HepG2 (cell line): ENCODE results near the gene REM2. TPM values are rescaled to one million over a fixed set of nuclear protein-coding genes. Genes with fewer than 3 reads are reported as not detected.
A peak's percentile ranks its signal among the peaks of the same experiment; 100 is the strongest.

ENCODE experiments used
- AGO2 ChIP-seq: fragments of 200-400 bp; formaldehyde crosslinking; optimal IDR thresholded peaks from 2 replicates; pipeline ENCODE3; 2017; ENCODE audit warnings: mild to moderate bottlenecking, low read depth, low read length, moderate library complexity
- FOXA3 ChIP-seq: IDR thresholded peaks from 2 replicates; pipeline ENCODE4 v1.6.1; 2016; ENCODE audit warnings: missing genetic modification reagents, missing compliant biosample characterization
- GLI4 ChIP-seq: sonication (generic); formaldehyde crosslinking; IDR thresholded peaks from 2 replicates; pipeline ENCODE4 v1.5.1; 2020; ENCODE audit warnings: missing genetic modification reagents, mild to moderate bottlenecking, moderate library complexity, borderline replicate concordance
- HDAC1 ChIP-seq: sonication (generic); formaldehyde crosslinking; IDR thresholded peaks from 2 replicates; pipeline ENCODE4 v1.5.1; 2020; ENCODE audit warnings: mild to moderate bottlenecking, missing genetic modification reagents
- HOXD1 ChIP-seq: sonication (generic); formaldehyde crosslinking; IDR thresholded peaks from 2 replicates; pipeline ENCODE4 v1.5.0; 2020; ENCODE audit warnings: missing genetic modification reagents
- KDM4B ChIP-seq: sonication (generic); formaldehyde crosslinking; IDR thresholded peaks from 2 replicates; pipeline ENCODE4 v1.4.0; 2020; ENCODE audit warnings: missing genetic modification reagents
- MAF1 ChIP-seq: sonication (generic); formaldehyde crosslinking; IDR thresholded peaks from 2 replicates; pipeline ENCODE4 v1.5.0; 2020; ENCODE audit warnings: missing genetic modification reagents, borderline replicate concordance
- NCOA1 ChIP-seq: sonication (generic); formaldehyde crosslinking; IDR thresholded peaks from 2 replicates; pipeline ENCODE4 v1.9.0; 2021; ENCODE audit warnings: missing genetic modification reagents
- NCOA2 ChIP-seq: sonication (generic); formaldehyde crosslinking; IDR thresholded peaks from 2 replicates; pipeline ENCODE4 v1.8.0; 2022; ENCODE audit warnings: inconsistent platforms
- PAWR ChIP-seq: sonication (generic); formaldehyde crosslinking; IDR thresholded peaks from 2 replicates; pipeline ENCODE4 v1.4.0; 2020; ENCODE audit warnings: missing genetic modification reagents, mild to moderate bottlenecking, borderline replicate concordance
- RFX1 ChIP-seq: fragments of 450-650 bp; IDR thresholded peaks from 2 replicates; pipeline ENCODE4 v1.6.1; 2017
- SYNCRIP ChIP-seq: fragments of 200-400 bp; formaldehyde crosslinking; IDR thresholded peaks from 2 replicates; pipeline ENCODE4 v1.6.1; 2018; ENCODE audit warnings: mild to moderate bottlenecking, low read depth, low read length; ENCODE audit not compliant: insufficient read depth
- ZFP37 ChIP-seq: sonication (generic); formaldehyde crosslinking; IDR thresholded peaks from 2 replicates; pipeline ENCODE4 v1.4.0; 2020; ENCODE audit warnings: missing genetic modification reagents, borderline replicate concordance
- ZNF44 ChIP-seq: sonication (generic); formaldehyde crosslinking; IDR thresholded peaks from 2 replicates; pipeline ENCODE4 v1.5.1; 2020; ENCODE audit warnings: mild to moderate bottlenecking, missing genetic modification reagents
- ZNF512 ChIP-seq: sonication (generic); formaldehyde crosslinking; IDR thresholded peaks from 2 replicates; pipeline ENCODE4 v1.4.0; 2020; ENCODE audit warnings: mild to moderate bottlenecking, missing genetic modification reagents
- ZNF724P ChIP-seq: sonication (generic); formaldehyde crosslinking; IDR thresholded peaks from 2 replicates; pipeline ENCODE4 v1.8.0; 2022; ENCODE audit warnings: missing genetic modification reagents, borderline replicate concordance
- polyA plus RNA-seq, 8 experiments: library from polyadenylated mRNA; depleted of rRNA in 3 of 8; stranded (reverse) in 7 of 8; unstranded in 1 of 8; fragments of >200 nt; fragmentation: Illumina TruSeq in 4 of 8; extraction: Trizol in 4 of 8; gene quantifications; 2 replicates each; pipeline versions ENCODE4 v1.2.1 to v1.2.3, GENCODE V29; 2011 to 2016; ENCODE audit warnings: low read depth in 4 of 8, missing spikeins in 1 of 8, mixed read lengths in 1 of 8; ENCODE audit not compliant: insufficient read depth in 1 of 8
- total RNA-seq, 5 experiments: library from RNA; depleted of rRNA; stranded (reverse); fragments of >200 nt; fragmentation: Illumina TruSeq; extraction: Trizol; gene quantifications; 2 replicates each; pipeline ENCODE4 v1.2.3, GENCODE V29; 2016; ENCODE audit warnings: low read depth in 1 of 5
- TF ChIP-seq, protein P1 (sequence below): sonication (generic); formaldehyde crosslinking; IDR thresholded peaks from 2 replicates; pipeline ENCODE4 v1.5.0; 2020; ENCODE audit warnings: missing genetic modification reagents, mild to moderate bottlenecking, borderline replicate concordance
- TF ChIP-seq, protein P2 (sequence below): sonication (generic); formaldehyde crosslinking; IDR thresholded peaks from 2 replicates; pipeline ENCODE4 v1.5.1; 2020; ENCODE audit warnings: mild to moderate bottlenecking, missing genetic modification reagents, moderate library complexity
- TF ChIP-seq, protein P3 (sequence below): sonication (generic); formaldehyde crosslinking; conservative IDR thresholded peaks from 2 replicates; pipeline ENCODE4 v1.8.0; 2022; ENCODE audit warnings: low read depth, missing genetic modification reagents

The REM2 gene
- total and polyA plus RNA-seq, 2 of the 13 experiments (the other 11 are each of a cell fraction or from before 2014, with no cell fraction given), result 0.20 TPM; not detected in 1

DNA sequence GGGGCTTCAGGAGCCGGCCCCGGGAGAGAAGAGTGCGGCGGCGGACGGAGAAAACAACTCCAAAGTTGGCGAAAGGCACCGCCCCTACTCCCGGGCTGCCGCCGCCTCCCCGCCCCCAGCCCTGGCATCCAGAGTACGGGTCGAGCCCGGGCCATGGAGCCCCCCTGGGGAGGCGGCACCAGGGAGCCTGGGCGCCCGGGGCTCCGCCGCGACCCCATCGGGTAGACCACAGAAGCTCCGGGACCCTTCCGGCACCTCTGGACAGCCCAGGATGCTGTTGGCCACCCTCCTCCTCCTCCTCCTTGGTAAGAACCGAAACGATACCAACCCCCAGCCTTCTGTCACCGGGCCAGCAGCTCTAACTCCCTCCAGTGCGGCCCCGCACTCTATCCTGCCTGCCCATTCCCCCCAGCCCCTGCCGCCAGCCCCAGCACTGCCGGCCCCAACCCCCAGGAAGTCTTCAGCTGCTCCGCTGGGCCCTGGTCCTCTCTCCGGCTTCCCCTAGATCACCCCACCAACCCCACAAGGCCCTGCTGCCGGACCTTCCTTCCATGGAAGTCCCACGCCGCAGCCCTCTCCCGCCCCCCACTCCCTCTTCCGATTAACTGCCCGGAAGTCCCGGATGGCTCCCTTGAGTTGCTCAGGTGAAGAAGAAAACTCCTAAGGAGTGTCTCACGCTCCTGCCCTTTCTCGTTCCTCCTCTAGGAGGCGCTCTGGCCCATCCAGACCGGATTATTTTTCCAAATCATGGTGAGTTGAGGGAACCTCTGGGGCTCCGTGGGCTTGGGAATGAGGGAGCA lies 10.8 kb upstream of the REM2 start (continued):
- TF ChIP-seq FOXA3 (no peak), ZNF44 (CRISPR knock-in tag) (no peak), AGO2 (peak; percentile 69), PAWR (0 out of 2 replicates have a peak, but pooled peaks have one; percentile 14), NCOA2 (no peak; the same call in 1 of the 2 replicates), NCOA1 (CRISPR knock-in tag) (no peak), ZNF724P (CRISPR knock-in tag) (0 out of 2 replicates have a peak, but pooled peaks have one; percentile 82), SYNCRIP (no peak), HDAC1 (CRISPR knock-in tag) (no peak; the same call in 1 of the 2 replicates), MAF1 (CRISPR knock-in tag) (no peak), ZFP37 (no peak), ZNF512 (CRISPR knock-in tag) (no peak), GLI4 (CRISPR knock-in tag) (peak; percentile 30; the same call in 1 of the 2 replicates), HOXD1 (CRISPR knock-in tag) (0 out of 2 replicates have a peak, but pooled peaks have one; percentile 60), KDM4B (CRISPR knock-in tag) (no peak; the same call in 1 of the 2 replicates), RFX1 (no peak)
- TF ChIP-seq, protein P1, sequence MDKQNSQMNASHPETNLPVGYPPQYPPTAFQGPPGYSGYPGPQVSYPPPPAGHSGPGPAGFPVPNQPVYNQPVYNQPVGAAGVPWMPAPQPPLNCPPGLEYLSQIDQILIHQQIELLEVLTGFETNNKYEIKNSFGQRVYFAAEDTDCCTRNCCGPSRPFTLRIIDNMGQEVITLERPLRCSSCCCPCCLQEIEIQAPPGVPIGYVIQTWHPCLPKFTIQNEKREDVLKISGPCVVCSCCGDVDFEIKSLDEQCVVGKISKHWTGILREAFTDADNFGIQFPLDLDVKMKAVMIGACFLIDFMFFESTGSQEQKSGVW (CRISPR knock-in tag), result no peak
- TF ChIP-seq, protein P2, sequence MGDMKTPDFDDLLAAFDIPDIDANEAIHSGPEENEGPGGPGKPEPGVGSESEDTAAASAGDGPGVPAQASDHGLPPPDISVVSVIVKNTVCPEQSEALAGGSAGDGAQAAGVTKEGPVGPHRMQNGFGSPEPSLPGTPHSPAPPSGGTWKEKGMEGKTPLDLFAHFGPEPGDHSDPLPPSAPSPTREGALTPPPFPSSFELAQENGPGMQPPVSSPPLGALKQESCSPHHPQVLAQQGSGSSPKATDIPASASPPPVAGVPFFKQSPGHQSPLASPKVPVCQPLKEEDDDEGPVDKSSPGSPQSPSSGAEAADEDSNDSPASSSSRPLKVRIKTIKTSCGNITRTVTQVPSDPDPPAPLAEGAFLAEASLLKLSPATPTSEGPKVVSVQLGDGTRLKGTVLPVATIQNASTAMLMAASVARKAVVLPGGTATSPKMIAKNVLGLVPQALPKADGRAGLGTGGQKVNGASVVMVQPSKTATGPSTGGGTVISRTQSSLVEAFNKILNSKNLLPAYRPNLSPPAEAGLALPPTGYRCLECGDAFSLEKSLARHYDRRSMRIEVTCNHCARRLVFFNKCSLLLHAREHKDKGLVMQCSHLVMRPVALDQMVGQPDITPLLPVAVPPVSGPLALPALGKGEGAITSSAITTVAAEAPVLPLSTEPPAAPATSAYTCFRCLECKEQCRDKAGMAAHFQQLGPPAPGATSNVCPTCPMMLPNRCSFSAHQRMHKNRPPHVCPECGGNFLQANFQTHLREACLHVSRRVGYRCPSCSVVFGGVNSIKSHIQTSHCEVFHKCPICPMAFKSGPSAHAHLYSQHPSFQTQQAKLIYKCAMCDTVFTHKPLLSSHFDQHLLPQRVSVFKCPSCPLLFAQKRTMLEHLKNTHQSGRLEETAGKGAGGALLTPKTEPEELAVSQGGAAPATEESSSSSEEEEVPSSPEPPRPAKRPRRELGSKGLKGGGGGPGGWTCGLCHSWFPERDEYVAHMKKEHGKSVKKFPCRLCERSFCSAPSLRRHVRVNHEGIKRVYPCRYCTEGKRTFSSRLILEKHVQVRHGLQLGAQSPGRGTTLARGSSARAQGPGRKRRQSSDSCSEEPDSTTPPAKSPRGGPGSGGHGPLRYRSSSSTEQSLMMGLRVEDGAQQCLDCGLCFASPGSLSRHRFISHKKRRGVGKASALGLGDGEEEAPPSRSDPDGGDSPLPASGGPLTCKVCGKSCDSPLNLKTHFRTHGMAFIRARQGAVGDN (CRISPR knock-in tag), result peak; percentile 87
- TF ChIP-seq, protein P3, sequence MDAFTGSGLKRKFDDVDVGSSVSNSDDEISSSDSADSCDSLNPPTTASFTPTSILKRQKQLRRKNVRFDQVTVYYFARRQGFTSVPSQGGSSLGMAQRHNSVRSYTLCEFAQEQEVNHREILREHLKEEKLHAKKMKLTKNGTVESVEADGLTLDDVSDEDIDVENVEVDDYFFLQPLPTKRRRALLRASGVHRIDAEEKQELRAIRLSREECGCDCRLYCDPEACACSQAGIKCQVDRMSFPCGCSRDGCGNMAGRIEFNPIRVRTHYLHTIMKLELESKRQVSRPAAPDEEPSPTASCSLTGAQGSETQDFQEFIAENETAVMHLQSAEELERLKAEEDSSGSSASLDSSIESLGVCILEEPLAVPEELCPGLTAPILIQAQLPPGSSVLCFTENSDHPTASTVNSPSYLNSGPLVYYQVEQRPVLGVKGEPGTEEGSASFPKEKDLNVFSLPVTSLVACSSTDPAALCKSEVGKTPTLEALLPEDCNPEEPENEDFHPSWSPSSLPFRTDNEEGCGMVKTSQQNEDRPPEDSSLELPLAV (CRISPR knock-in tag), result no peak
